ENCODE results near the gene RPS25. TPM values are rescaled to one million over a fixed set of nuclear protein-coding genes. Genes with fewer than 3 reads are reported as not detected.

RPS25 gene
- total and polyA plus RNA-seq, 10 of the 15 experiments (the other 5 are each of a cell fraction or from before 2014, with no cell fraction given), result 886 to 3,746 (median 3,066) TPM

GRCh38 chr11:119052163-119052814 lies 34.1 kb upstream of the RPS25 start (continued):
- TF ChIP-seq CEBPZ (IDR thresholded peaks at IDR 0.05; ENCODE audit: low read depth, low read length) (no peak), CHD1 (IDR thresholded peaks at IDR 0.05; ENCODE audit: low read depth, low read length) (no peak), ZNF687 (IDR thresholded peaks at IDR 0.05) (0 out of 2 replicates have a peak, but pooled peaks have one; percentile 42), RELB (IDR thresholded peaks at IDR 0.05; ENCODE audit: low read depth) (0 out of 2 replicates have a peak, but pooled peaks have one; percentile 16), DPF2 (IDR thresholded peaks at IDR 0.05) (peak; percentile 11; the same call in 1 of the 2 replicates), BRCA1 (IDR thresholded peaks at IDR 0.05; ENCODE audit: low read depth, low read length) (no peak), ESRRA (IDR thresholded peaks at IDR 0.05; ENCODE audit: low read length) (no peak), IKZF1 (conservative IDR thresholded peaks at IDR 0.05) (peak; percentile 47), EP300 (IDR thresholded peaks at IDR 0.05; ENCODE audit: borderline replicate concordance in 1 of 2, control insufficient read depth in 1 of 2, low read depth in 2 of 2, low read length in 2 of 2) (no peak)
